ENCODE results near the gene GPR35.

GPR35 gene

GRCh38 chr2:240632306-240632721 is 7.0 kb downstream of the GPR35 start:
- TF ChIP-seq CTCF (conservative IDR thresholded peaks at IDR 0.05) (no peak), ZFX (IDR thresholded peaks at IDR 0.05) (no peak)

GRCh38 chr2:240635121-240635997 is 10.1 kb downstream of the GPR35 start:
- no peak for TF ChIP-seq CTCF (conservative IDR thresholded peaks at IDR 0.05)
- TF ChIP-seq ZFX (IDR thresholded peaks at IDR 0.05), result no peak

More at GRCh38 chr2:240632306-240632721, 7.0 kb downstream of the GPR35 start:
- no peak overlapping the region for H3K27ac ChIP-seq

GRCh38 chr2:240635998-240636547 is 10.8 kb downstream of the GPR35 start:
- TF ChIP-seq ZFX (IDR thresholded peaks at IDR 0.05) (no peak), CTCF (conservative IDR thresholded peaks at IDR 0.05) (no peak)
- no peak overlapping the region for H3K27ac ChIP-seq

More at GRCh38 chr2:240635121-240635997, 10.1 kb downstream of the GPR35 start:
- H3K27ac ChIP-seq, result no peak overlapping the region

GRCh38 chr2:240636563-240637115 is 11.4 kb downstream of the GPR35 start:
- no peak for TF ChIP-seq CTCF (conservative IDR thresholded peaks at IDR 0.05)
- no peak for TF ChIP-seq ZFX (IDR thresholded peaks at IDR 0.05)
- no peak overlapping the region for H3K27ac ChIP-seq

GRCh38 chr2:240637116-240637900 is 12.0 kb downstream of the GPR35 start:
- H3K27ac ChIP-seq, result no peak overlapping the region
- TF ChIP-seq ZFX (IDR thresholded peaks at IDR 0.05) (no peak), CTCF (conservative IDR thresholded peaks at IDR 0.05) (no peak)

- TF ChIP-seq ZFX (IDR thresholded peaks at IDR 0.05) (no peak), CTCF (conservative IDR thresholded peaks at IDR 0.05) (no peak)
- H3K27ac ChIP-seq, result no peak overlapping the region
Observed at GRCh38 chr2:240637901-240638345, 12.6 kb downstream of the GPR35 start.
